Natural killer cell (primary cell): ENCODE measurements around the gene ABCC4. TPM values are rescaled to one million over a fixed set of nuclear protein-coding genes. Genes with fewer than 3 reads are reported as not detected.

Source experiments
- ATAC-seq, 3 donors: fragments of 150-1000 bp in 2 of 3; fragments of 200-7000 bp in 1 of 3; cut with Tn5 transposase; 1 replicate in 1 of 3; 2 replicates in 2 of 3; pipeline ENCODE4 v1.10.0; 2021; ENCODE audit warnings: mild to moderate bottlenecking in 2 of 3, moderate library complexity in 2 of 3
- DNase-seq, 2 donors: peaks; one replicate each; pipeline versions ENCODE4 v3.0.0 to v3.0.0-alpha.2; 2013 to 2021; ENCODE audit warnings: mixed read lengths in 1 of 2
- H3K27ac ChIP-seq: one replicate; pipeline ENCODE4 v1.5.1; 2013; ENCODE audit warnings: mild to moderate bottlenecking, low read length
- H3K27me3 ChIP-seq: one replicate; pipeline ENCODE4 v1.6.1; 2013; ENCODE audit warnings: low read length; ENCODE audit not compliant: control insufficient read depth, insufficient read depth
- H3K36me3 ChIP-seq: one replicate; pipeline ENCODE4 v1.6.1; 2013; ENCODE audit warnings: low read length; ENCODE audit not compliant: control insufficient read depth, insufficient read depth
- H3K4me1 ChIP-seq: one replicate; pipeline ENCODE4 v1.6.1; 2013; ENCODE audit warnings: low read length; ENCODE audit not compliant: control insufficient read depth, insufficient read depth
- H3K4me3 ChIP-seq: one replicate; pipeline ENCODE4 v1.5.1; 2013; ENCODE audit warnings: low read length
- H3K9me3 ChIP-seq: one replicate; pipeline ENCODE4 v1.6.1; 2013; ENCODE audit warnings: low read length; ENCODE audit not compliant: control insufficient read depth, insufficient read depth
- H3K27ac Mint-ChIP-seq, 2 donors: one replicate each; pipeline ENCODE4 v1.8.0; 2022; ENCODE audit warnings: mild to moderate bottlenecking in 2 of 2, mixed read lengths in 2 of 2, moderate library complexity in 1 of 2
- H3K27me3 Mint-ChIP-seq, 2 donors: one replicate each; pipeline ENCODE4 v1.8.0; 2022; ENCODE audit warnings: low read depth in 2 of 2, mixed read lengths in 2 of 2
- H3K36me3 Mint-ChIP-seq: one replicate; pipeline ENCODE4 v1.8.0; 2022; ENCODE audit warnings: mixed read lengths
- H3K4me1 Mint-ChIP-seq, 2 donors: one replicate each; pipeline ENCODE4 v1.8.0; 2022; ENCODE audit warnings: mixed read lengths in 2 of 2
- H3K4me3 Mint-ChIP-seq: one replicate; pipeline ENCODE4 v1.8.0; 2022; ENCODE audit warnings: mild to moderate bottlenecking, moderate library complexity, mixed read lengths
- H3K9me3 Mint-ChIP-seq, 2 donors: one replicate each; pipeline ENCODE4 v1.8.0; 2022; ENCODE audit warnings: mixed read lengths in 2 of 2
- CTCF ChIP-seq: fragments of 200-600 bp; IDR thresholded peaks from one replicate; pipeline ENCODE4 v1.8.0; 2022; ENCODE audit warnings: antibody characterized with exemption
- WGBS: methylation state at CpG from one replicate; pipeline ENCODE4 v1.1.7; 2013; ENCODE audit warnings: missing lambda C conversion rate; ENCODE audit not compliant: insufficient coverage; 5-methylcytosine and 5-hydroxymethylcytosine counted together
- intact Hi-C: fragments of 100-400 bp; cut with micrococcal nuclease; formaldehyde crosslinking; loops from one replicate; pipeline ENCODE4 v1.14.2; 2022
- total RNA-seq, 4 donors: library from RNA; stranded (reverse); fragments of 120-200 nt in 1 of 4; gene quantifications; one replicate each; pipeline versions ENCODE4 v1.2.3 to v1.2.4, GENCODE V29; 2013 to 2022

Gene ABCC4
- total RNA-seq, 3 donors from 2014 or later (not counting 1 experiment from before 2014, with no cell fraction given), result 4.8 to 10.3 (median 6.5) TPM

- Histone ChIP-seq H3K4me1 (no peaks in the 10 kb centered on the region), H3K4me3 (no peak overlapping the region), H3K9me3 (no peaks in the 10 kb centered on the region), H3K27ac (no peak overlapping the region), H3K36me3 (no peaks in the 10 kb centered on the region), H3K27me3 (no peaks in the 10 kb centered on the region)
- Mint-ChIP-seq H3K27me3 (no peaks in the 10 kb centered on the region), H3K36me3 (no peaks in the 10 kb centered on the region), H3K27ac (no peak overlapping the region), H3K9me3 (no peaks in the 10 kb centered on the region), H3K4me3 (no peak overlapping the region), H3K4me1 (no peaks in the 10 kb centered on the region)
- DNase-seq, result no peak
- ATAC-seq, result no peak
- intact Hi-C loops, result no loop called here
- 94% methylated on average over 3 of the region's 3 CpGs for WGBS
- no peak for TF ChIP-seq CTCF
These were observed 146.8 kb downstream of the ABCC4 start for GRCh38 chr13:95154413-95154886.

GRCh38 chr13:95153647-95154412 lies 147.4 kb downstream of the ABCC4 start:
- Histone ChIP-seq H3K27me3 (no peaks in the 10 kb centered on the region), H3K9me3 (no peaks in the 10 kb centered on the region), H3K4me3 (no peak overlapping the region), H3K36me3 (no peaks in the 10 kb centered on the region), H3K4me1 (no peaks in the 10 kb centered on the region), H3K27ac (no peak overlapping the region)
- Mint-ChIP-seq H3K4me1 (no peaks in the 10 kb centered on the region), H3K36me3 (no peaks in the 10 kb centered on the region), H3K27ac (no peak overlapping the region), H3K9me3 (no peaks in the 10 kb centered on the region), H3K27me3 (no peaks in the 10 kb centered on the region), H3K4me3 (no peak overlapping the region)
- intact Hi-C loops, result no loop called here
- 83% methylated on average over 3 of the region's 7 CpGs for WGBS
- no peak for TF ChIP-seq CTCF
- ATAC-seq (no peak), DNase-seq (no peak)

- Mint-ChIP-seq H3K27ac (no peak overlapping the region), H3K4me3 (no peak overlapping the region), H3K36me3 (no peaks in the 10 kb centered on the region), H3K4me1 (no peaks in the 10 kb centered on the region), H3K27me3 (no peaks in the 10 kb centered on the region), H3K9me3 (no peaks in the 10 kb centered on the region)
- Histone ChIP-seq H3K4me3 (no peak overlapping the region), H3K9me3 (no peaks in the 10 kb centered on the region), H3K27ac (no peak overlapping the region), H3K4me1 (no peaks in the 10 kb centered on the region), H3K36me3 (no peaks in the 10 kb centered on the region), H3K27me3 (no peaks in the 10 kb centered on the region)
- intact Hi-C loops, result no loop called here
- no peak for DNase-seq
- no peak for TF ChIP-seq CTCF
- WGBS, result 100% methylated on average over 2 of the region's 4 CpGs
- ATAC-seq, result no peak
These were observed 149.2 kb downstream of the ABCC4 start for GRCh38 chr13:95151942-95152587.
